ENCODE results near the gene CABP7.
A peak's percentile ranks its signal among the peaks of the same experiment; 100 is the strongest.

- no peak for TF ChIP-seq SP1 (IDR thresholded peaks at IDR 0.05)
- peak; percentile 99 for TF ChIP-seq REST (IDR thresholded peaks at IDR 0.05)
- no peak for TF ChIP-seq MAX (IDR thresholded peaks at IDR 0.05)
- TF ChIP-seq FOXA1 (IDR thresholded peaks at IDR 0.05), result no peak
- TF ChIP-seq GABPA (IDR thresholded peaks at IDR 0.05 in 1 of 2, conservative IDR thresholded peaks at IDR 0.05 in 1 of 2), result no peak
- no peak for TF ChIP-seq EGR1 (IDR thresholded peaks at IDR 0.05; ENCODE audit: low read depth in 2 of 2)
These were observed 2.8 kb upstream of the CABP7 start for GRCh38 chr22:29716814-29717545.
